Cardiac muscle cell (in vitro differentiated cells and primary cell): ENCODE results near the gene ANKRD31. TPM values are rescaled to one million over a fixed set of nuclear protein-coding genes. Genes with fewer than 3 reads are reported as not detected.
"Not testable (repeated sequence)": the region's sequence is repeated elsewhere in the genome, so short reads cannot be mapped to it uniquely, and the experiment has no call there.

Experiments
- DNase-seq, 2 donors: peaks; one replicate each; pipeline versions ENCODE4 v3.0.0 to v3.0.0-alpha.2; 2010 to 2017; ENCODE audit warnings: low read depth in 1 of 2, low spot score in 1 of 2
- H3K27ac ChIP-seq: fragments of 200-600 bp; sonication (generic); 2 replicates; pipeline ENCODE4 v1.5.1; 2016
- H3K27me3 ChIP-seq: fragments of 200-600 bp; sonication (generic); 2 replicates; pipeline ENCODE4 v1.6.0; 2016; ENCODE audit warnings: control low read depth
- H3K36me3 ChIP-seq: fragments of 200-600 bp; sonication (generic); 2 replicates; pipeline ENCODE4 v1.5.1; 2016; ENCODE audit warnings: control low read depth
- H3K4me1 ChIP-seq: fragments of 200-600 bp; sonication (generic); 2 replicates; pipeline ENCODE4 v1.8.1; 2017; ENCODE audit warnings: low read depth, mild to moderate bottlenecking, mixed run types
- H3K4me3 ChIP-seq: fragments of 200-600 bp; sonication (generic); 2 replicates; pipeline ENCODE4 v1.5.1; 2016; ENCODE audit warnings: mild to moderate bottlenecking
- H3K9me3 ChIP-seq: fragments of 200-600 bp; sonication (generic); 2 replicates; pipeline ENCODE4 v1.5.1; 2017; ENCODE audit warnings: low read depth, mild to moderate bottlenecking, control low read depth
- polyA plus RNA-seq: library from polyadenylated mRNA; unstranded; fragments of >200 nt; fragmentation: Nextera tagmentation; extraction: Ambion mirVana; gene quantifications from 2 replicates; pipeline ENCODE4 v1.2.1, GENCODE V29; 2016
- total RNA-seq: library from RNA; depleted of rRNA; stranded (reverse); fragments of >200 nt; gene quantifications from 2 replicates; pipeline ENCODE4 v1.2.3, GENCODE V29; 2016
- TF ChIP-seq, protein P1 (sequence below): IDR thresholded peaks from 2 replicates; pipeline ENCODE4 v1.5.1; 2012; ENCODE audit warnings: low read depth, mild to moderate bottlenecking, low read length

The ANKRD31 gene
- total and polyA plus RNA-seq, 2 experiments from 2014 or later: 0.15 to 0.21 TPM

GRCh38 chr5:75242067-75242466, 5.4 kb upstream of the ANKRD31 start:
- no peak for DNase-seq
- Histone ChIP-seq H3K36me3 (no peaks in the 10 kb centered on the region), H3K9me3 (no peaks in the 10 kb centered on the region), H3K27me3 (no peaks in the 10 kb centered on the region), H3K4me3 (no peak overlapping the region), H3K4me1 (peaks cover 4% of the 10 kb centered on the region), H3K27ac (no peak overlapping the region)
- TF ChIP-seq, protein P1, sequence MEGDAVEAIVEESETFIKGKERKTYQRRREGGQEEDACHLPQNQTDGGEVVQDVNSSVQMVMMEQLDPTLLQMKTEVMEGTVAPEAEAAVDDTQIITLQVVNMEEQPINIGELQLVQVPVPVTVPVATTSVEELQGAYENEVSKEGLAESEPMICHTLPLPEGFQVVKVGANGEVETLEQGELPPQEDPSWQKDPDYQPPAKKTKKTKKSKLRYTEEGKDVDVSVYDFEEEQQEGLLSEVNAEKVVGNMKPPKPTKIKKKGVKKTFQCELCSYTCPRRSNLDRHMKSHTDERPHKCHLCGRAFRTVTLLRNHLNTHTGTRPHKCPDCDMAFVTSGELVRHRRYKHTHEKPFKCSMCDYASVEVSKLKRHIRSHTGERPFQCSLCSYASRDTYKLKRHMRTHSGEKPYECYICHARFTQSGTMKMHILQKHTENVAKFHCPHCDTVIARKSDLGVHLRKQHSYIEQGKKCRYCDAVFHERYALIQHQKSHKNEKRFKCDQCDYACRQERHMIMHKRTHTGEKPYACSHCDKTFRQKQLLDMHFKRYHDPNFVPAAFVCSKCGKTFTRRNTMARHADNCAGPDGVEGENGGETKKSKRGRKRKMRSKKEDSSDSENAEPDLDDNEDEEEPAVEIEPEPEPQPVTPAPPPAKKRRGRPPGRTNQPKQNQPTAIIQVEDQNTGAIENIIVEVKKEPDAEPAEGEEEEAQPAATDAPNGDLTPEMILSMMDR: no peak

- H3K4me3 ChIP-seq: no peak overlapping the region
- TF ChIP-seq, protein P1: no peak
- no peak for DNase-seq
- H3K9me3 ChIP-seq: no peaks in the 10 kb centered on the region
- H3K27ac ChIP-seq: no peak overlapping the region
- H3K4me1 ChIP-seq: peaks cover 4% of the 10 kb centered on the region
- no peaks in the 10 kb centered on the region for H3K36me3 ChIP-seq
- no peaks in the 10 kb centered on the region for H3K27me3 ChIP-seq
Observed at GRCh38 chr5:75239681-75240080, 3.0 kb upstream of the ANKRD31 start.

DNA sequence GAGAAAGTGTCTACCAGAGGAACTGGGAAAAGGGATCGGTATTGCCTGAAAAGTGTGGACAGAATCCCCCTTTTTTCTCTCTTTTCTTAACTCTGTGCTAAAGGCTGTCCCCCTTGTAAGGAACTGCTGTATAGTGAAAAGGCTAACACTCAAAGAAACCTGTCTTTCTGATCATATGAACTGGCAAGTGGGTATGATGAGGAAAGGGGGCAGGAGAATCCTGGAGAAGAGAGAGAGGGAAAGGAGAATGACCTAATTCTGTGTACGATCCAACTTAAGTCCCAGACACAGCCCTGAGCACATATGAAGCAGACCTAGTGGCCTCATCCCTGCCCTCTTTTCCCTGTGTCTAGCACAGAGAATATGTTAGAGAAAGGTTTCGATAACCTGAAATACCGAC, 967 bp downstream of the ANKRD31 start:
- H3K27me3 ChIP-seq: no peaks in the 10 kb centered on the region
- DNase-seq: no peak
- H3K36me3 ChIP-seq: no peaks in the 10 kb centered on the region
- no peaks in the 10 kb centered on the region for H3K9me3 ChIP-seq
- no peak overlapping the region for H3K4me3 ChIP-seq
- TF ChIP-seq, protein P1: no peak
- no peak overlapping the region for H3K27ac ChIP-seq
- peaks cover 4% of the 10 kb centered on the region for H3K4me1 ChIP-seq

DNA sequence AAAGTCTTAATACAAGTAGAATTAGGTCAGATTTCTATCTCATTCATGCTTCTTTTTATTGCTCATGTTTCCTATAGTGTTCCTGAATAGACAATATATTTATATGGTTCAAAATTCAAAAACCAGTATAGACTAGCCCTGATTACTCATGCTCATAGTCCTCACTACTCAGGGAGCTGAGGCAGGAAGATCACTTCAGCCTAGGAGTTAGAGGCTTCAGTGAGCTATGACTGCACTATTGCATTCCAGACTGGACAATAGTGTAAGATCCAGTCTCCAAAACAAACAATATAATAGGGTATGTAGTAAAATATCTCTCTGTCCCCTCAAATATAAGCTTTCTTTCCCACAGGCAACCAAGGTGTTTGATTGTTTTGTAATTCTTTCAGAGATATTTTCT, 2.4 kb downstream of the ANKRD31 start:
- Histone ChIP-seq H3K27ac (no peak overlapping the region), H3K27me3 (no peaks in the 10 kb centered on the region), H3K4me3 (no peak overlapping the region), H3K4me1 (peaks cover 4% of the 10 kb centered on the region), H3K9me3 (no peaks in the 10 kb centered on the region), H3K36me3 (no peaks in the 10 kb centered on the region)
- no peak for DNase-seq
- TF ChIP-seq, protein P1: no peak

- Histone ChIP-seq H3K27me3 (no peaks in the 10 kb centered on the region), H3K4me3 (no peak overlapping the region), H3K27ac (no peak overlapping the region), H3K36me3 (no peaks in the 10 kb centered on the region), H3K9me3 (no peaks in the 10 kb centered on the region), H3K4me1 (no peaks in the 10 kb centered on the region)
- DNase-seq: no peak
- TF ChIP-seq, protein P1: no peak
Observed at GRCh38 chr5:75226916-75227315, 9.8 kb downstream of the ANKRD31 start.

GRCh38 chr5:75225506-75225905, 11.2 kb downstream of the ANKRD31 start:
- Histone ChIP-seq H3K4me3 (no peak overlapping the region), H3K27ac (no peak overlapping the region), H3K27me3 (no peaks in the 10 kb centered on the region), H3K36me3 (no peaks in the 10 kb centered on the region), H3K4me1 (no peaks in the 10 kb centered on the region), H3K9me3 (no peaks in the 10 kb centered on the region)
- TF ChIP-seq, protein P1: no peak
- no peak for DNase-seq

- not testable (repeated sequence) for H3K9me3 ChIP-seq, H3K27ac ChIP-seq, H3K36me3 ChIP-seq, H3K4me1 ChIP-seq, DNase-seq, H3K4me3 ChIP-seq, H3K27me3 ChIP-seq
Observed at GRCh38 chr5:75220787-75221186, 15.9 kb downstream of the ANKRD31 start.
